Psoas muscle (tissue), 8 donors: ENCODE measurements around the gene RPLP2. TPM values are rescaled to one million over a fixed set of nuclear protein-coding genes. Genes with fewer than 3 reads are reported as not detected.

Experiments
- ATAC-seq, 4 donors: fragments of 200-7000 bp; cut with Tn5 transposase; one replicate each; pipeline ENCODE4 v1.9.1; 2020; ENCODE audit warnings: moderate library complexity in 3 of 4, mild to moderate bottlenecking in 2 of 4
- DNase-seq, 2 donors: peaks; one replicate each; pipeline ENCODE4 v3.0.0-alpha.2; 2020
- H3K27ac ChIP-seq: fragments of 200-600 bp; one replicate; pipeline ENCODE4 v1.8.0; 2022
- H3K27me3 ChIP-seq, 3 donors: fragments of 200-600 bp in 1 of 3; one replicate each; pipeline versions ENCODE4 v1.6.1 to v1.8.0; 2013 to 2022; ENCODE audit warnings: low read length in 2 of 3, mild to moderate bottlenecking in 2 of 3, moderate library complexity in 1 of 3; ENCODE audit not compliant: insufficient read depth in 3 of 3
- H3K36me3 ChIP-seq, 2 donors: fragments of 200-600 bp in 1 of 2; one replicate each; pipeline versions ENCODE4 v1.6.1 to v1.8.0; 2013 to 2022; ENCODE audit warnings: low read depth in 1 of 2, mild to moderate bottlenecking in 1 of 2, moderate library complexity in 1 of 2; ENCODE audit not compliant: insufficient read depth in 1 of 2
- H3K4me1 ChIP-seq: fragments of 200-600 bp; one replicate; pipeline ENCODE4 v1.8.0; 2022
- H3K4me3 ChIP-seq: fragments of 200-600 bp; one replicate; pipeline ENCODE4 v1.8.0; 2022; ENCODE audit warnings: mild to moderate bottlenecking
- H3K9me3 ChIP-seq: fragments of 200-600 bp; one replicate; pipeline ENCODE4 v1.8.0; 2022
- WGBS, 3 donors: extraction: QIAGEN DNeasy Blood & Tissue Kit; methylation state at CpG; one replicate each; pipeline versions ENCODE4 v1.1.6 to v1.1.7; 2013; 5-methylcytosine and 5-hydroxymethylcytosine counted together
- intact Hi-C, 2 donors: fragments of 100-400 bp; cut with DNase I; formaldehyde crosslinking; loops; one replicate each; pipeline versions ENCODE4 v1.11.0 to v1.14.2; 2022
- polyA plus RNA-seq, 3 donors: library from polyadenylated mRNA; stranded (reverse); fragments of 200-250 nt; gene quantifications; one replicate each; pipeline ENCODE4 v1.2.3, GENCODE V29; 2013
- total RNA-seq, 4 donors: library from RNA; stranded (reverse); fragmentation: NEBNext Ultra II Directional in 2 of 4; extraction: Animal tissue kit (Norgen Biotek cat#: 25700) in 2 of 4; gene quantifications; one replicate each; pipeline versions ENCODE4 v1.2.1 to v1.2.4, GENCODE V29; 2021 to 2023
- TF ChIP-seq, protein P1 (sequence below): fragments of 200-600 bp; IDR thresholded peaks from one replicate; pipeline ENCODE4 v1.8.0; 2022; ENCODE audit warnings: antibody characterized with exemption
- donor health status: healthy with polysubstance abuse.
- donor health status: DM: no; HTN: no; CAD: no; lungs with moderate emphysema.
- donor health status: Bipolar disorder and iron deficiency.
- donor health status: healthy.
- donor health status: DM: yes; HTN: yes; CAD: no.
- donor health status: DM: no; HTN: no; CAD: no.
- donor health status: DM: no; HTN: no; CAD: no.
- donor health status: DM: yes; HTN: yes; CAD: no.

Gene RPLP2
- total and polyA plus RNA-seq, 7 donors, result 779 to 1,781 (median 1,246) TPM

DNA sequence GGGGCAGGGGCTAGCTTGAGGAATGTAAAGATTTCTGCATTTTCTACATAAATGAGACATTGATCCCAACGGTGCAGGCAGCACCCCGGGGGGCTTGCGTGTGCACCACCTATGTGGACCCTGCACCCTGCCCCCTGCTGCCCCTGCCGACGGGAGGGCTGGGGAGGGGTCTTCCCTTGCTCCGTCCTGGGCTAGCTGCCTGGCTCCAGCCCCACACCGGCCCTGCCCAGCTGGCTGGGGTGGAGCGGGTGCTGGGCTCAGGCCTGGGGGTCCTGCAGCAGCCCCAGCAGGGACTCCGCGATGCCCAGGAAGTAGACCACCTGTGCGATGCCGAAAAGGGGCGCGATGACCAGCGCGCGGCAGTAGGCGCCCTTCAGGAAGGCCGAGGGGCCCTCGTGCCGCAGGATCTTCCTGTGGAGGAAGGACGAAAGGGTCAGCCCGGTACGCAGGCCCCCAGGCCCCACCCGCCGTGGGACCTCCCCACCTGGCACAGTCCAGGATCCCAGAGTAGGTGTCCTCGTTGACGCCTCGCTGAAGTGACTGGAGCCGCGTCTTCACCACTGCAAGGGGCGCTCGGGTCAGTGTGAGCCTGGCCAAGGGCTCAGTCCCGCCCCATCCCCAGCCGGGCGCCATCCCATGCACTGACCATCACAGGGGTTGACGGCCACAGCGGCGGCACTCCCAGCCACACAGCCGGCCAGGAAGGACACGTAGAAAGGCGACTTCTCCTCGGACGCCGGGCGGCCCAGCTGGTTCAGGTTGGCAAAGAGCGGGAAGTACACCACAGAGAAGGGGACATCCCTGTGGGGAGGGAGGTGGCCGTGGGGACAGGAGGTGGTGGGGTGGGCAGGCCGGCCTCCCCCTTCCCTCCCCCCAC lies 17.9 kb upstream of the RPLP2 start:
- DNase-seq, result peak in 1 of 2 donors; percentile 58
- WGBS, 3 donors, result 91 to 94% (median 92%) methylated on average over 44 to 49 of the region's 49 CpGs

DNA sequence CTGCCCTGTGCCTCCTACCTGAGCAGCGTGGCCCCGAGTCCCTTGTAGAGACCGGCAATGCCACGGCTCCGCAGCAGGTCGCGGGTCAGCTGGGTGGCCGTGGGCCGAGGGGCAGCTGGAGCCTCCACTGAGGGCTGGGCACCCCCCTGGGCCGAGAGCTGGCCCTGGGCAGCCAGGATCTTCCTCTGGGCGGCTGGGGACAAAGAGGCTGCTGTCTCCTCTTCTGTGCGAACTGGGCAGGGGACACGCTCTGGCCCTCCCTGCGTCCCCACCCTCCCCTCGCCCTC lies 17.3 kb upstream of the RPLP2 start:
- Histone ChIP-seq H3K36me3 (no peaks in the 10 kb centered on the region), H3K4me1 (peaks cover 13% of the 10 kb centered on the region), H3K4me3 (no peak overlapping the region), H3K27me3 (peaks cover 0 to 39% (median 16%) of the 10 kb centered on the region in 3 donors), H3K9me3 (no peaks in the 10 kb centered on the region), H3K27ac (no peak overlapping the region)
- no peak for ATAC-seq
- intact Hi-C loops, result no loop called here
- no peak for DNase-seq
- TF ChIP-seq, protein P1, sequence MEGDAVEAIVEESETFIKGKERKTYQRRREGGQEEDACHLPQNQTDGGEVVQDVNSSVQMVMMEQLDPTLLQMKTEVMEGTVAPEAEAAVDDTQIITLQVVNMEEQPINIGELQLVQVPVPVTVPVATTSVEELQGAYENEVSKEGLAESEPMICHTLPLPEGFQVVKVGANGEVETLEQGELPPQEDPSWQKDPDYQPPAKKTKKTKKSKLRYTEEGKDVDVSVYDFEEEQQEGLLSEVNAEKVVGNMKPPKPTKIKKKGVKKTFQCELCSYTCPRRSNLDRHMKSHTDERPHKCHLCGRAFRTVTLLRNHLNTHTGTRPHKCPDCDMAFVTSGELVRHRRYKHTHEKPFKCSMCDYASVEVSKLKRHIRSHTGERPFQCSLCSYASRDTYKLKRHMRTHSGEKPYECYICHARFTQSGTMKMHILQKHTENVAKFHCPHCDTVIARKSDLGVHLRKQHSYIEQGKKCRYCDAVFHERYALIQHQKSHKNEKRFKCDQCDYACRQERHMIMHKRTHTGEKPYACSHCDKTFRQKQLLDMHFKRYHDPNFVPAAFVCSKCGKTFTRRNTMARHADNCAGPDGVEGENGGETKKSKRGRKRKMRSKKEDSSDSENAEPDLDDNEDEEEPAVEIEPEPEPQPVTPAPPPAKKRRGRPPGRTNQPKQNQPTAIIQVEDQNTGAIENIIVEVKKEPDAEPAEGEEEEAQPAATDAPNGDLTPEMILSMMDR, result no peak
- 87 to 97% (median 90%) methylated on average over 11 to 15 of the region's 15 CpGs for WGBS, 3 donors

More for the DNA sequence above, 17.9 kb upstream of the RPLP2 start:
- H3K27me3 ChIP-seq, result peaks cover 0 to 43% (median 19%) of the 10 kb centered on the region in 3 donors
- no peaks in the 10 kb centered on the region for H3K36me3 ChIP-seq
- ATAC-seq, result no peak
- peaks cover 7% of the 10 kb centered on the region for H3K4me1 ChIP-seq
- TF ChIP-seq, protein P1, result no peak
- no peak overlapping the region for H3K27ac ChIP-seq
- intact Hi-C loops, result no loop called here
- no peak overlapping the region for H3K4me3 ChIP-seq
- H3K9me3 ChIP-seq, result no peaks in the 10 kb centered on the region

DNA sequence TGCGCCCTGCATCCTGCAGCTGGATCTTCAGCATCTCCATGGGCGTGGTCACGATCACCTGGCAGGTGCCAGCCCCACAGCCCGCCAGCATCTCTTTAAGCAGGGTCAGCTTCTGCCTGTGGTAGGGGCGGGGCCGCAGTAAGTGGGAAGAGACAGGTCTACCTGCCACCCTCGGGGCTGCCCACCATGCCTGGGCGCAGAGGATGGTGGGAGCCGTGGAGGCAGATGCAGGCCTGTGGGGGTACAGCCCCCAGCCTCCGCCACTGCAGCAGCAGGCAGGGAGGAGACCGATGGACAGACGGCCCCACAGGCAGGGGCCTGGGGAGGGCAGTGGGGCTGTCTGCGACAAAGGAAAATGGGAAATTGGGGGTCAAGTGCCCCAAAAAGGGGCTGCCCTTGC lies 16.9 kb upstream of the RPLP2 start:
- TF ChIP-seq, protein P1, result no peak
- no peaks in the 10 kb centered on the region for H3K9me3 ChIP-seq
- peaks cover 0 to 37% (median 15%) of the 10 kb centered on the region in 3 donors for H3K27me3 ChIP-seq
- peak in 1 of 2 donors; percentile 52 for DNase-seq
- H3K4me1 ChIP-seq, result peaks cover 16% of the 10 kb centered on the region
- no peak for ATAC-seq
- H3K4me3 ChIP-seq, result no peak overlapping the region
- WGBS, 3 donors, result 91 to 95% (median 95%) methylated on average over 12 to 13 of the region's 13 CpGs
- intact Hi-C loops, result no loop called here
- no peak overlapping the region for H3K27ac ChIP-seq
- H3K36me3 ChIP-seq, result no peaks in the 10 kb centered on the region

DNA sequence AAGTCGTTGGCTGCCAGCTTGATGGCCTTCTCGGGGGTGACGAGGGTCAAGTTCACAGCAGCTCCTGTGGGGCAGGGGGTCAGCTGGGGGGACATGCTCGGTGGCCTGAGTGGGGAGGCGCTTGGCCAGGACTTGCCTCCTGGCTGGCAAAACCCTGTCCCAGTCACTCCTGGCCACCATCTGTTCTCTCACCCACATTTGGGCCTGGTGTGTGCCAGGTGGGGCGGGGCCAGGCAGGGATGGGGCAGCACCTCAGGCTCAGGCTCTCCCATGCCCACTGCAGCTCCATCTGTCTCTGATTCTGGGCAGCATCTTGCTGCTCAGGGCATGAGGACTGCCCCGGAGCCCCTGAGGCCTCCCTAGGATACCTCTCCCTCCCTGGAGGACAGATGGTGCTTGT lies 16.2 kb upstream of the RPLP2 start:
- DNase-seq, result peak in 1 of 2 donors; percentile 51
- Histone ChIP-seq H3K4me3 (no peak overlapping the region), H3K27me3 (peaks cover 0 to 31% (median 15%) of the 10 kb centered on the region in 3 donors), H3K36me3 (no peaks in the 10 kb centered on the region), H3K9me3 (no peaks in the 10 kb centered on the region), H3K27ac (no peak overlapping the region), H3K4me1 (peaks cover 19% of the 10 kb centered on the region)
- intact Hi-C loops, result no loop called here
- 36 to 53% (median 38%) methylated on average over 6 to 7 of the region's 7 CpGs for WGBS, 3 donors
- peak in 1 of 4 donors; percentile 22 for ATAC-seq
- TF ChIP-seq, protein P1, result no peak
